Dermis blood vessel endothelial cell (primary cell): ENCODE data around the gene ANAPC1. TPM values are rescaled to one million over a fixed set of nuclear protein-coding genes. Genes with fewer than 3 reads are reported as not detected.
"Not testable (repeated sequence)": the region's sequence is repeated elsewhere in the genome, so short reads cannot be mapped to it uniquely, and the experiment has no call there.

Experiments
- DNase-seq: peaks from one replicate; pipeline ENCODE4 v3.0.0; 2010
- total RNA-seq: library from RNA; depleted of rRNA; stranded (reverse); fragments of >200 nt; gene quantifications from 2 replicates; pipeline ENCODE4 v1.2.3, GENCODE V29; 2014

Gene ANAPC1
- total RNA-seq, 1 donor from 2014 or later: 83.0 TPM

DNA sequence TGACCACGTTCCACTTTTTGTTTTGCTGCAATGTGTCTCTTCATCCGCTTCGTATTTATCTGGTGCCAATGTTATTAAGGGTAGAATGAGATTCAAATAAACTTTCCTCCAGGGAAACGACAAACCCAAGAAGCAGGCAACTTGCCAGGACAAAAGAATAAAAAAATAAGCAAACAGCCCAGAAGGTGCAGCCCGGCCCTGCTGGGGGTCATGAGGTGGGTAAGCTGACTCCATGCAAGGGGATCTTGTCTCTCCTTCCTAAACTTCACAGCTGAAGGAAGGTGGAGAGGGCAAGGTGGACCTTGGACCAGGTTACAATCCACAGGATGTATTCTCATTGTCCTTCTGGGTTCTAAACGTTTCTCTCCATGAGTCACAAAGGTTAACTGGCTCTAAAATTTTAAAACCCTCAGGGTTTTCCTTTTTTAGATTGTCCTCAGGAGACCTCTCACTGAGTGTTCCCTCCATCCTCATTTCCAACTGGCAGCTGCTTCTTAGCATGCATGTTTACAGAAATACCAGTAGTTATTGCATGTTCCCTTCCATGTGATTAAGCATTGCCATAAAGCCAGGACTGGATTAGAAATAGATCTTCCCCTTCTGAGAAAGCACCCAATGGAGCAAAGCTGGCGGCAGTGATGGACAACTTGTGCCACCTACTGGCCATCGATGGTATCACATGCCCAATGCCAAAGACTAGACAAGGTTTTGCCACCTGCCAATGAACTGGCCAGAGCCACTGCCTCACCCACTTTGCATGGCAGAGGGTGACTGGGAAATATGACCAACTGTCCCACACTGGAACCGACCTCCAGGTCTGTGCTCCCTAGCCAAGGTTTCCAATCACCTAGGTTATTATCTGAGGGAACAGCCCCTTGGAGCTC, 147.9 kb downstream of the ANAPC1 start:
- not testable (repeated sequence) for DNase-seq

DNA sequence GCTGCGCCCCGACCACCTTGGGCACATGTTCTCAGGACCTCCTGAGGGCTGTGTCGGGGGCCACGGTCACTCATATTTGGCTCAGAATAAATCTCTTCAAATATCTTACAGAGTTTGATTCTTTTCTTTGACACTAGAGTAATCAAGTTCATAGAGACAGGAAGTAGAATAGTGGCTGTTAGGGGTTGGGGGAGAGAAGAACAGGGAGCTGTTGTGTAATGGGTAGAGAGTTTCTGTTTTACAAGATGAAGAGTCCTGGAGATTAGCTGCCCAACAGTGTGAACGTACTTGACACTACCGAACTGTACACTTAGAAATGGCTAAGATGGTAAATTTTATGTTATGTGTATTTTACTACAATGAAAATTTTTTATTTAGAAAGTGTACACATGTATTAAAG, 148.6 kb downstream of the ANAPC1 start:
- not testable (repeated sequence) for DNase-seq

DNA sequence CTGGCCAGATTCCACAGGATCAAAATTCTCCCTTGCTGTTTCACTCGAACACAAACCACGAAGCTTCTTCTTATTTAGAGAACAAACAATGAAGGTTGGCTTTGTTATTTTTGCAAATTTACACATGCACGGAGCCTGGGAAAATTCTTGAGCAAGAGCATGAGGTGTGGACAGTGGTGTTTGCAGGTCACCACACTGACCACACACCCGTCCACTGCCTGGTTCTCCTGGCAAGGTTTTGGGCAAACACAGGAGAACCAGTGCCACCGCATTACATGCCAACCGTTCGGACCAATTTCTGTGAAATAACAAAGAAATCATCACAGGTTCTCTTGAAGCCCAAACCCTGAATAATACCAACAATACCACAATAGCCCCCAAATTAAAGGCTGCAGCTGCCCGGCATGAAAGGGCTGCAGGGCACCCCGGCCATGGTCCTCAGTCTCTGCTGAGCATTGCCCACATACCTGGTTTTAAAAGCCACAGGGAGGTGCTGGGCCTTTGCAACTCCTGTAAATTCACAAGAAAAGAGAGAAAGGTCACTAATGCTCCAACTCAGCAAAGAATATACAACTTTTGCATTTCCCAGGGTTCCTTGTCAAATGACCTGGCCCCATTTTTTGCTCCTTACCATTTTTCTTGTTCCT, 154.1 kb downstream of the ANAPC1 start:
- DNase-seq: not testable (repeated sequence)

DNA sequence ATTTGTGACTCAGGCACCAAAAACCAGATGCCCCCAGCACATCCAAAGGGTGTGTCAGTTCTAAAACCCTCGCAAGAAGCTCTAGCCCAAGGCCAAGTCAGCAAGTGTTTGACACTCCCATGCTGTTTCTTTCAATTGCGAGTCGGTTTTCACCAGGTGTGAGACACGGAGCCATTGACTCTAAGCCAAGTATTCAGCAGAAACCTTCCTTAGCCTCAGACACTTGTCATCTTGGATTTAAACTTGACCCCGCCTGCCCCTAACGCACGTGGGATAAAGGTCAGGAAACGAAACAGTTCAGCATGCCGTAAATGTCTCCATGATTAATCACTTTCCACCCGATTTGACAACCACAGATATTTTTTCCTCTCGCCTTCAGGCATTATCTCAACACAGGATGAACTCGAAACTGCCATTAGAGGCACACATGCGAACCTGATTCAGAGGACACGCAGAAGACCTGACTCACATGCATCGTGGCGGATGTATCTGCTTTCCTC, 156.3 kb downstream of the ANAPC1 start:
- peak; percentile 13 for DNase-seq

DNA sequence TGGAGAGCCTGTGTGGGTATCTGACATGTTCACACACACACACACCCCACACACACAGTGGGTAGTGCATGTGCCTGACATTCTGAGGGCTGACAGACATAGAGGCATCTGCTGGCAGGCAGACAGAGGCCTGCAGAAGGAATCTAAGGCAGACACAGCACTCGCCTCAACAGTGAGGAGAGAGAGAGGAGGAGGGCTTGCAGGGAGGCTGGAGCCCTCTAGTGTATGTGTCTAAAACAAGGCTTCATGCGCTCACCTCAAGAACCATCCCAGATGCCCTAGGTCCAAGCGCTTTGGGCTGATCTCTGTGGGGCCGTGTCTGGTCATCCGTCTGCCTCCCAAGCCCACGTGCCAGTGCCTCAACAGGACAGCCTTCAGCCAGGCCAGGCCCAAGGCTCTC, 158.3 kb downstream of the ANAPC1 start:
- peak; percentile 59 for DNase-seq

DNA sequence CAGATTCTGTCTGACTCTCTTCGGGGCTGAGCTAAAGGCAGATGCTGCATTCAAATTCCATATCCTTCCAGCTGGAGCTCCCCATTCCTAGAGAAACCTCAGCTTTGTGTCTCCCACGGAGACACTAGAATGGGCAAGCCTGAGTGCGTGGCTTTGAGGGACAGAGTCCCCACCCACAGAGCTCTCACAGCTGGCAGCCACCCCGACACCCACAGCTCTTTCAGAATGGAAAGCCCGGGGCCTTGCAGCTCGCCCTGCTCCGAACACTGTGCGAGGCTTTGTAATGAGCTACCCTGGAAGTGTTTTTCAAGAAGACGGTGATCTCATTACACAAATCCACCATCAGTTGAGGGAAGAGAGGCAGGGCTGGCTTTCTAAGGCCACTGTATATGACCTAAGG, 164.4 kb downstream of the ANAPC1 start:
- not testable (repeated sequence) for DNase-seq

Other genes with a start within 250 kb of the ANAPC1 start
- gene MERTK, start 14.4 kb upstream of the ANAPC1 start, total RNA-seq: 25.0 and 28.9 TPM in 2 replicates
- 35.1 and 51.1 TPM in 2 replicates for gene TMEM87B, start 171.1 kb upstream of the ANAPC1 start, total RNA-seq